ENCODE data around the gene NRTN. TPM values are rescaled to one million over a fixed set of nuclear protein-coding genes. Genes with fewer than 3 reads are reported as not detected.

Gene NRTN
- total and polyA plus RNA-seq, 2 of the 13 experiments (the other 11 are each of a cell fraction or from before 2014, with no cell fraction given) = 4.1 to 5.3 TPM

DNA sequence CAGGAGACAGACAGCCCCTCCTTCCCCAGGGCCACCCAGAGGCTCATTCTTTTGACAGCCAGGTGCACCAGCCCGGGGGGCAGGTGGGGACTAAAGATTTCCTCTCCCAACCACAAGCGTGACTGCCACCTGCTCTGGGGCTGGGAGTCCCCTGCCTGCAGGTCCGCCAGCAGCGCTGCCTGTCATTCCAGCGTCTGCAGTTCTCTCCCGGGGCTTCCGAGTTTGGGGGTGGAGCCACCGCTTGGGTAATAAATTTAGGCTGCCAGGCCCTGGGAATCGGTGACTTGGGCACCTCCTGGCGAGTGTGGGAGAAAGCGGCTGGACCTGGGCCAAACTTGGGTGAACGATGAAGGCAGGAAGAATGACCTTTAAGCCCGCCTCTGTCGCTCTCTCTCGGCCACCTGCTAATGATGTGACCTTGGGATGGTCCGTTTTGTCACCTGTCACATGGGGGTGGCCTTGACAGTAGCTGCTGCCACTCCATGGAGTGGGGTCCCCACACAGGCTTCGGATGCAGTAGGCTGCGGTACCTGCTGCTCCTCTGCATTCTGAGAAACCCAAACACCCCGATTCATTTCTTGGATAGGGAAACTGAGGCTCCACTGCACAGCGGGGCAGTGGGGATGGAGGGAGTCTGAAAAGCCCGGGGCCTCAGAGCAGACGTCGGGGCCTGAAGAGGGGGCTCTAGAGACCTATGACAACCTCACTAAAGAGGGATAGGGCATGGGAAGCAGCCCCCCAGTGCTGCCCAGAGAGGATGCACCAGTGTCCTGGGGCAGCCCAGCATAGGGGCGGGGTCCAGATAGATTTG, 21.9 kb downstream of the NRTN start (continued):
- TF ChIP-seq MEIS1 (CRISPR knock-in tag; IDR thresholded peaks at IDR 0.05; ENCODE audit: borderline replicate concordance) = peak; percentile 79; the same call in 1 of the 2 replicates
- no peak for TF ChIP-seq ZNF510 (CRISPR knock-in tag; IDR thresholded peaks at IDR 0.05; ENCODE audit: low read depth)
- no peak for TF ChIP-seq RFX3 (CRISPR knock-in tag; IDR thresholded peaks at IDR 0.05)
- no peak for TF ChIP-seq RAD51 (IDR thresholded peaks at IDR 0.05; ENCODE audit: borderline replicate concordance)
- no peak for TF ChIP-seq CENPT (CRISPR knock-in tag; IDR thresholded peaks at IDR 0.05; ENCODE audit: low read depth)
- no peak for TF ChIP-seq ZSCAN30 (CRISPR knock-in tag; IDR thresholded peaks at IDR 0.05)
- peak; percentile 75 for TF ChIP-seq ZNF276 (CRISPR knock-in tag; IDR thresholded peaks at IDR 0.05; ENCODE audit: low read depth)
- no peak for TF ChIP-seq GPN1 (CRISPR knock-in tag; IDR thresholded peaks at IDR 0.05; ENCODE audit: borderline replicate concordance)
- TF ChIP-seq SIX4 (CRISPR knock-in tag; IDR thresholded peaks at IDR 0.05) = no peak
- TF ChIP-seq STAT5B (CRISPR knock-in tag; IDR thresholded peaks at IDR 0.05) = no peak
- TF ChIP-seq NFYB (CRISPR knock-in tag; IDR thresholded peaks at IDR 0.05) = no peak
- TF ChIP-seq CBX1 (IDR thresholded peaks at IDR 0.05; ENCODE audit: low read depth) = peak; percentile 52
- no peak for TF ChIP-seq ZKSCAN1 (IDR thresholded peaks at IDR 0.05; ENCODE audit: low read length)
- TF ChIP-seq MAZ (IDR thresholded peaks at IDR 0.05; ENCODE audit: borderline replicate concordance, low read depth, low read length) = no peak
- TF ChIP-seq MAZ (CRISPR knock-in tag; IDR thresholded peaks at IDR 0.05; ENCODE audit: low read depth) = peak; percentile 49; the same call in 1 of the 2 replicates
- no peak for TF ChIP-seq ZNF20 (CRISPR knock-in tag; IDR thresholded peaks at IDR 0.05)
- no peak for TF ChIP-seq MYC (CRISPR knock-in tag; IDR thresholded peaks at IDR 0.05; ENCODE audit: borderline replicate concordance)
- TF ChIP-seq, protein P1, sequence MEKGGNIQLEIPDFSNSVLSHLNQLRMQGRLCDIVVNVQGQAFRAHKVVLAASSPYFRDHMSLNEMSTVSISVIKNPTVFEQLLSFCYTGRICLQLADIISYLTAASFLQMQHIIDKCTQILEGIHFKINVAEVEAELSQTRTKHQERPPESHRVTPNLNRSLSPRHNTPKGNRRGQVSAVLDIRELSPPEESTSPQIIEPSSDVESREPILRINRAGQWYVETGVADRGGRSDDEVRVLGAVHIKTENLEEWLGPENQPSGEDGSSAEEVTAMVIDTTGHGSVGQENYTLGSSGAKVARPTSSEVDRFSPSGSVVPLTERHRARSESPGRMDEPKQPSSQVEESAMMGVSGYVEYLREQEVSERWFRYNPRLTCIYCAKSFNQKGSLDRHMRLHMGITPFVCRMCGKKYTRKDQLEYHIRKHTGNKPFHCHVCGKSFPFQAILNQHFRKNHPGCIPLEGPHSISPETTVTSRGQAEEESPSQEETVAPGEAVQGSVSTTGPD (CRISPR knock-in tag; IDR thresholded peaks at IDR 0.05) = no peak
- no peak for TF ChIP-seq E2F1 (CRISPR knock-in tag; IDR thresholded peaks at IDR 0.05)
- TF ChIP-seq MTA3 (CRISPR knock-in tag; IDR thresholded peaks at IDR 0.05) = no peak
- no peak for TF ChIP-seq MIER2 (CRISPR knock-in tag; IDR thresholded peaks at IDR 0.05)
- TF ChIP-seq PLSCR1 (CRISPR knock-in tag; IDR thresholded peaks at IDR 0.05; ENCODE audit: borderline replicate concordance) = no peak
- TF ChIP-seq AGO1 (IDR thresholded peaks at IDR 0.05; ENCODE audit: low read depth, low read length, poor library complexity, severe bottlenecking) = peak; percentile 80
- TF ChIP-seq POLR2AphosphoS2 (IDR thresholded peaks at IDR 0.05; ENCODE audit: low read depth, low read length) = no peak
